ENCODE measurements around the gene SSMEM1.
"Not testable (repeated sequence)": the region's sequence is repeated elsewhere in the genome, so short reads cannot be mapped to it uniquely, and the experiment has no call there.

Gene SSMEM1

GRCh38 chr7:130234078-130234477 lies 26.4 kb downstream of the SSMEM1 start:
- TF ChIP-seq, protein P1, sequence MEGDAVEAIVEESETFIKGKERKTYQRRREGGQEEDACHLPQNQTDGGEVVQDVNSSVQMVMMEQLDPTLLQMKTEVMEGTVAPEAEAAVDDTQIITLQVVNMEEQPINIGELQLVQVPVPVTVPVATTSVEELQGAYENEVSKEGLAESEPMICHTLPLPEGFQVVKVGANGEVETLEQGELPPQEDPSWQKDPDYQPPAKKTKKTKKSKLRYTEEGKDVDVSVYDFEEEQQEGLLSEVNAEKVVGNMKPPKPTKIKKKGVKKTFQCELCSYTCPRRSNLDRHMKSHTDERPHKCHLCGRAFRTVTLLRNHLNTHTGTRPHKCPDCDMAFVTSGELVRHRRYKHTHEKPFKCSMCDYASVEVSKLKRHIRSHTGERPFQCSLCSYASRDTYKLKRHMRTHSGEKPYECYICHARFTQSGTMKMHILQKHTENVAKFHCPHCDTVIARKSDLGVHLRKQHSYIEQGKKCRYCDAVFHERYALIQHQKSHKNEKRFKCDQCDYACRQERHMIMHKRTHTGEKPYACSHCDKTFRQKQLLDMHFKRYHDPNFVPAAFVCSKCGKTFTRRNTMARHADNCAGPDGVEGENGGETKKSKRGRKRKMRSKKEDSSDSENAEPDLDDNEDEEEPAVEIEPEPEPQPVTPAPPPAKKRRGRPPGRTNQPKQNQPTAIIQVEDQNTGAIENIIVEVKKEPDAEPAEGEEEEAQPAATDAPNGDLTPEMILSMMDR (IDR thresholded peaks at IDR 0.05; ENCODE audit: extremely low read depth, missing control alignments) = no peak
- no peak for DNase-seq (ENCODE audit: low spot score)

GRCh38 chr7:130236361-130236760 lies 28.7 kb downstream of the SSMEM1 start:
- DNase-seq (ENCODE audit: low spot score) = not testable (repeated sequence)

- TF ChIP-seq, protein P1 (IDR thresholded peaks at IDR 0.05; ENCODE audit: extremely low read depth, missing control alignments) = no peak
- no peak for DNase-seq (ENCODE audit: low spot score)
Measured at GRCh38 chr7:130240240-130240639, 32.6 kb downstream of the SSMEM1 start.

GRCh38 chr7:130242198-130243014 lies 34.7 kb downstream of the SSMEM1 start:
- DNase-seq (ENCODE audit: low spot score) = peak; percentile 68
- TF ChIP-seq, protein P1 (IDR thresholded peaks at IDR 0.05; ENCODE audit: extremely low read depth, missing control alignments) = peak; percentile 63

DNA sequence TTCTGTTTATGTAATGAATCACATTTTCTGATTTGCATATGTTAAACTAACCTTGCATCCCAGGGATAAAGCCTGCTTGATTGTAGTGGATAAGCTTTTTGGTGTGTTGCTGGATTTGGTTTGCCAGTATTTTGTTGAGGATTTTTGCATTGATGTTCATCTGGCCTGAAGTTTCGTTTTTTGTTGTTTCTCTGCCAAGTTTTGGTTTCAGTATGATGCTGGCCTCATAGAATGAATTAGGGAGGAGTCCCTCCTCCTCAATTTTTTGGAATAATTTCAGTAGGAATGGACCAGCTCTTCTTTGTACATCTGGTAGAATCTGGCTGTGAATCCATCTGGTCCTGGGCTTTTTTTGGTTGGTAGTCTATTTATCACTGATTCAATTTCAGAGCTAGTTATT lies 35.8 kb downstream of the SSMEM1 start:
- DNase-seq (ENCODE audit: low spot score) = not testable (repeated sequence)

DNA sequence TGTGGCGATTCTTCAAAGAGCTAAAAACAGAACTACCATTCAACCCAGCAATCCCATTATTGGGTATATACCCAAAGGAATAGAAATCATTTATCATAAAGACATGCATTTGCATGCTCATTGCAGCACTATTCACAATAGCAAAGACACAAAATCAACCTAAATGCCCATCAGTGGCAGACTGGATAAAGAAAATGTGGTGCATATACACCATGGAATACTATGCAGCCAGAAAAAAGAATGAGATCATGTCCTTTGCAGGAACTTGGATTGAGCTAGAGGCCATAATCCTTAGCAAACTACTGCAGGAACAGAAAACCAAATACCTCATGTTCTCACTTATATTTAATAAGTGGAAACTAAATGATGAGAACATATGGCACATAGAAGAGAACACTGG lies 38.8 kb downstream of the SSMEM1 start:
- DNase-seq (ENCODE audit: low spot score) = not testable (repeated sequence)

- DNase-seq (ENCODE audit: low spot score) = not testable (repeated sequence)
Measured at GRCh38 chr7:130248842-130249241, 41.2 kb downstream of the SSMEM1 start.

DNA sequence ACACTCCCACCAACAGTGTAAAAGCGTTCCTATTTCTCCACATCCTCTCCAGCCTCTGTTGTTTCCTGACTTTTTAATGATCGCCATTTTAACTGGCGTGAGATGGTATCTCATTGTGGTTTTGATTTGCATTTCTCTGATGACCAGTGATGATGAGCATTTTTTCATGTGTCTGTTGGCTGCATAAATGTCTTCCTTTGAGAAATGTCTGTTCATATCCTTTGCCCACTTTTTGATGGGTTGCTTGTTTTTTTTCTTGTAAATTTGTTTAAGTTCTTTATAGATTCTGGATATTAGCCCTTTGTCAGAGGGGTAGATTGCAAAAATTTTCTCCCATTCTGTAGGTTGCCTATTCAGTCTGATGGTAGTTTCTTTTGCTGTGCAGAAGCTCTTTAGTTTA lies 42.0 kb downstream of the SSMEM1 start:
- not testable (repeated sequence) for DNase-seq (ENCODE audit: low spot score)

GRCh38 chr7:130254555-130254954 lies 46.9 kb downstream of the SSMEM1 start:
- no peak for DNase-seq (ENCODE audit: low spot score)
- TF ChIP-seq, protein P1 (IDR thresholded peaks at IDR 0.05; ENCODE audit: extremely low read depth, missing control alignments) = no peak

- DNase-seq (ENCODE audit: low spot score) = no peak
- TF ChIP-seq, protein P1 (IDR thresholded peaks at IDR 0.05; ENCODE audit: extremely low read depth, missing control alignments) = no peak
Measured at GRCh38 chr7:130256704-130257103, 49.0 kb downstream of the SSMEM1 start.

Measured in GM20000 (cell line).